HG03045 (cell line): ENCODE data around the gene LRIG3.
"Not testable (repeated sequence)": the region's sequence is repeated elsewhere in the genome, so short reads cannot be mapped to it uniquely, and the experiment has no call there.

Experiments used
- ATAC-seq: cut with Tn5 transposase; IDR thresholded peaks from one replicate; pipeline ENCODE4 v1.9.1; 2021; ENCODE audit warnings: mild to moderate bottlenecking, moderate library complexity; ENCODE audit not compliant: unreplicated experiment

LRIG3 gene

GRCh38 chr12:58905422-58905821 lies 14.9 kb downstream of the LRIG3 start:
- ATAC-seq, result no peak

- ATAC-seq, result not testable (repeated sequence)
These were observed 17.6 kb downstream of the LRIG3 start for GRCh38 chr12:58902726-58903125.

- no peak for ATAC-seq
These were observed 18.6 kb downstream of the LRIG3 start for GRCh38 chr12:58901664-58902063.

GRCh38 chr12:58897969-58898368 lies 22.3 kb downstream of the LRIG3 start:
- no peak for ATAC-seq

- no peak for ATAC-seq
These were observed 24.0 kb downstream of the LRIG3 start for GRCh38 chr12:58896278-58896677.

- ATAC-seq, result no peak
These were observed 25.3 kb downstream of the LRIG3 start for GRCh38 chr12:58895053-58895452.

- no peak for ATAC-seq
These were observed 26.3 kb downstream of the LRIG3 start for GRCh38 chr12:58894040-58894439.

- ATAC-seq, result no peak
These were observed 26.8 kb downstream of the LRIG3 start for GRCh38 chr12:58893495-58893894.

GRCh38 chr12:58889557-58889956 lies 30.7 kb downstream of the LRIG3 start:
- no peak for ATAC-seq

- ATAC-seq, result no peak
These were observed 32.0 kb downstream of the LRIG3 start for GRCh38 chr12:58888131-58888783.

- no peak for ATAC-seq
These were observed 33.2 kb downstream of the LRIG3 start for GRCh38 chr12:58887068-58887467.

- no peak for ATAC-seq
These were observed 33.8 kb downstream of the LRIG3 start for GRCh38 chr12:58886474-58886873.

GRCh38 chr12:58884916-58885315 lies 35.4 kb downstream of the LRIG3 start:
- no peak for ATAC-seq

- ATAC-seq, result no peak
These were observed 36.5 kb downstream of the LRIG3 start for GRCh38 chr12:58883576-58884334.

GRCh38 chr12:58882826-58883225 lies 37.5 kb downstream of the LRIG3 start:
- no peak for ATAC-seq

GRCh38 chr12:58881816-58882215 lies 38.5 kb downstream of the LRIG3 start:
- ATAC-seq, result no peak

GRCh38 chr12:58880639-58881038 lies 39.7 kb downstream of the LRIG3 start:
- no peak for ATAC-seq

- ATAC-seq, result no peak
These were observed 43.0 kb downstream of the LRIG3 start for GRCh38 chr12:58877243-58877743.

- ATAC-seq, result no peak
These were observed 46.8 kb downstream of the LRIG3 start for GRCh38 chr12:58873496-58873895.

- no peak for ATAC-seq
These were observed 48.7 kb downstream of the LRIG3 start for GRCh38 chr12:58871556-58871955.

- ATAC-seq, result no peak
These were observed 49.7 kb downstream of the LRIG3 start for GRCh38 chr12:58870595-58870994.

GRCh38 chr12:58860788-58861240 lies 59.5 kb downstream of the LRIG3 start:
- ATAC-seq, result no peak
